Trophoblast cell (in vitro differentiated cells and primary cell): ENCODE measurements around the gene SPOCK2.
A peak's percentile ranks its signal among the peaks of the same experiment; 100 is the strongest.

Experiments used
- DNase-seq, 2 donors: peaks; one replicate each; pipeline ENCODE4 v3.0.0-alpha.2; 2016
- H2AFZ ChIP-seq: 2 replicates; pipeline ENCODE4 v1.6.1; 2013; ENCODE audit warnings: low read length, moderate library complexity, mild to moderate bottlenecking; ENCODE audit not compliant: insufficient read depth, poor library complexity
- H2AK5ac ChIP-seq: 2 replicates; pipeline ENCODE4 v1.6.1; 2013; ENCODE audit warnings: mild to moderate bottlenecking, low read length
- H2BK120ac ChIP-seq: 2 replicates; pipeline ENCODE4 v1.6.1; 2013; ENCODE audit warnings: low read length, mild to moderate bottlenecking, moderate library complexity; ENCODE audit not compliant: insufficient read depth, poor library complexity
- H2BK12ac ChIP-seq: 2 replicates; pipeline ENCODE4 v1.6.1; 2013; ENCODE audit warnings: mild to moderate bottlenecking, low read length, moderate library complexity
- H2BK5ac ChIP-seq: 2 replicates; pipeline ENCODE4 v1.6.1; 2013; ENCODE audit warnings: low read length, low read depth, moderate library complexity, mild to moderate bottlenecking; ENCODE audit not compliant: poor library complexity
- H3K14ac ChIP-seq: 2 replicates; pipeline ENCODE4 v1.6.1; 2013; ENCODE audit warnings: mild to moderate bottlenecking, low read length
- H3K18ac ChIP-seq: 2 replicates; pipeline ENCODE4 v1.6.1; 2013; ENCODE audit warnings: mild to moderate bottlenecking, low read length
- H3K23ac ChIP-seq: 2 replicates; pipeline ENCODE4 v1.6.1; 2013; ENCODE audit warnings: low read length
- H3K27ac ChIP-seq: 2 replicates; pipeline ENCODE4 v1.5.1; 2013; ENCODE audit warnings: low read depth, mild to moderate bottlenecking, inconsistent platforms, low read length, moderate library complexity
- H3K27me3 ChIP-seq: 2 replicates; pipeline ENCODE4 v1.6.1; 2013; ENCODE audit warnings: inconsistent platforms, mild to moderate bottlenecking, low read length, moderate library complexity; ENCODE audit not compliant: insufficient read depth
- H3K36me3 ChIP-seq, 2 experiments: 1 replicate in 1 of 2; 2 replicates in 1 of 2; pipeline ENCODE4 v1.6.1; 2013; ENCODE audit warnings: low read length in 2 of 2, mild to moderate bottlenecking in 2 of 2, moderate library complexity in 1 of 2; ENCODE audit not compliant: insufficient read depth in 2 of 2, control insufficient read depth in 1 of 2
- H3K4ac ChIP-seq: 2 replicates; pipeline ENCODE4 v1.6.1; 2013; ENCODE audit warnings: low read depth, mild to moderate bottlenecking, low read length, moderate library complexity
- H3K4me1 ChIP-seq, 2 experiments: 1 replicate in 1 of 2; 2 replicates in 1 of 2; pipeline ENCODE4 v1.6.1; 2013; ENCODE audit warnings: low read length in 2 of 2, mild to moderate bottlenecking in 2 of 2, moderate library complexity in 1 of 2; ENCODE audit not compliant: insufficient read depth in 2 of 2, control insufficient read depth in 1 of 2
- H3K4me2 ChIP-seq: 2 replicates; pipeline ENCODE4 v1.6.1; 2013; ENCODE audit warnings: inconsistent platforms, mild to moderate bottlenecking, low read length, moderate library complexity
- H3K4me3 ChIP-seq: 2 replicates; pipeline ENCODE4 v1.5.1; 2013; ENCODE audit warnings: mild to moderate bottlenecking, low read depth, low read length, inconsistent platforms
- H3K79me1 ChIP-seq: one replicate; pipeline ENCODE4 v1.6.1; 2013; ENCODE audit warnings: low read length
- H3K79me2 ChIP-seq: 2 replicates; pipeline ENCODE4 v1.6.1; 2013; ENCODE audit warnings: low read length, mild to moderate bottlenecking; ENCODE audit not compliant: control insufficient read depth, insufficient read depth, poor library complexity
- H3K9ac ChIP-seq: 2 replicates; pipeline ENCODE4 v1.6.1; 2013; ENCODE audit warnings: mild to moderate bottlenecking, low read length
- H3K9me3 ChIP-seq: 2 replicates; pipeline ENCODE4 v1.6.1; 2013; ENCODE audit warnings: low read depth, mild to moderate bottlenecking, control low read depth, inconsistent platforms, low read length; ENCODE audit not compliant: insufficient read depth
- H4K12ac ChIP-seq: 2 replicates; pipeline ENCODE4 v1.6.1; 2013; ENCODE audit warnings: low read depth, mild to moderate bottlenecking, low read length, moderate library complexity
- H4K8ac ChIP-seq: 2 replicates; pipeline ENCODE4 v1.6.1; 2013; ENCODE audit warnings: low read depth, mild to moderate bottlenecking, low read length, moderate library complexity
- H4K91ac ChIP-seq: one replicate; pipeline ENCODE4 v1.6.1; 2013; ENCODE audit warnings: low read depth, mild to moderate bottlenecking, low read length, moderate library complexity
- WGBS: extraction: QIAGEN DNeasy Blood & Tissue Kit; methylation state at CpG from one replicate; pipeline ENCODE4 v1.1.7; 2013; ENCODE audit warnings: missing lambda C conversion rate; ENCODE audit not compliant: insufficient read length, insufficient coverage; ENCODE audit errors: extremely low coverage; 5-methylcytosine and 5-hydroxymethylcytosine counted together

The SPOCK2 gene

DNA sequence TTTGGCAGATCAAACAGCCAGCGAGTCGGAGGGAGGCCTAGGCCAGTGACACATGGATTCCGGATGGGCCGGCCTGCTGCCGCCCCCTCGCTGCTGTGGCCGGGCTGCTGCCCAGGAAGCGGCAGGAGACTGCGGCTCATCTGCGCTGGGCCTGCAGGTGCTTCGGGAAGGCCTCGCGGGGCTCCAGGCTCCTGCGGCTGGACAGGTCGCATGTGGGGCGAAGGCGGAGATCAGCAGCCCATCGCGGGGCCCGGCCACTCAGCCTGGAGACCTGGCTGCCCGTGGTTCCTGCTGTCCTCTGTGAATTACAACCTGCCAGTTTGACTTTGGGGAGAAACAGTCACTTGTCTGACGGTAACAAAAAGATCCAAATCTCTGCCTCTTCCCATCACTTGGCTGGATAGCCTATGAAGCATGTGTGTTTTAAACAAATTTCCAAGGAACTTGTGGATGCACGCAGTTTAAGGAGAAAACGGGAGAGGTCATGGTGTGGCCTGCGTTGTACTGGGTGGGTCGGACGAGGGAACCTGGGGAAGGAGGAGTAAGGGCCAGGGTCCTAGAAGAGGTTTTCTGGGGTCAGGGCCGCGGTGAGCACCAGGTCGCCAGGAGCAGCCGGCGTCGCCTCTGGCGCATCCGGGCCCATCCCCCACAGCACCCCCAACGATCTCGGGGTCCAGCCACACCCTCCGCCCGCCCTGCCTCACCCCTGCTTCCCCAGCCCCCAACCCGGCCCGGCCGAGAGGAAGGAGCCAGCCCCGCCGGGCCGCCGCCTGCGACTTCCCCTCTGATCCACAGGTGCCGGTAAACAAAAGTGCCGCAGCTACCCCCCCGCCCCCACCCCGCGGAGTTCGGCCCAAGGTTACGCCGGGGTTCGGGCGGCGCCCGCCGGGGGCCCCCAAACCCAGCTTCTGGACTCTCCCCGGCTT lies 1.6 kb downstream of the SPOCK2 start:
- no CpG with 5 or more reads among the region's 61 CpGs for WGBS

DNA sequence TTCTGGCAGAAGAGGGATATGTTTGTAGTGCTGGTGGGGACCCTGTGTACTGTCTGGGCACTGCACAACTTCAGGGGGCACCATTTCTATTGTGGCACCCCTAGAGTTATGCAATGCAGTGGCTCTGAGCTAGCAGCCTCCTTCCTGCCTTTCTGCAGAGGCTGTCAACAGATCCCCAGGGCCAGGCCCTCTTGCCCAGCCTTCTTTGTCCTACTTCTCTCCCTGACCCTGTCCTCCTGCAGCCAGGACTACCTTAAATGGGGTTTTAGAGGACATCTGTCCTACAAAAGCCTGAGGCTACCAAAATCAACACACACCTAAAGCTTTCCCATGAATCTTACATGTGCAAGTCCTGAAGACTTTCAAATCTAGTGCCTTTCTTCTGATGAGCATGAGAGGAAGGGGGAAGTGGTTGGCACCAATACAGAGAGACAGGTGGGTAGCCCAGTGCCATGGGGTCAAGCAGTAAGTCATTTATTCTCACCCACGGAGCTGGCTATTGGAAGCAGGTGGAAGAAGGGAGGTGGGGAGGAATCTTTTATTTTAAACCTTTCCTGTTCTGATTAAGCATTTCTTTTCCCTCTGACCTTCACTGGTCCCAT lies 2.4 kb downstream of the SPOCK2 start:
- Histone ChIP-seq H3K27me3 (peaks cover 24% of the 10 kb centered on the region), H3K4me3 (no peak overlapping the region), H2AK5ac (no peak overlapping the region), H4K91ac (no peak overlapping the region), H2BK120ac (no peak overlapping the region), H3K4me2 (no peak overlapping the region), H3K79me1 (no peaks in the 10 kb centered on the region), H3K36me3 (no peaks in the 10 kb centered on the region), H3K9me3 (peaks cover 2% of the 10 kb centered on the region), H3K27ac (no peak overlapping the region), H4K12ac (no peak overlapping the region), H3K79me2 (no peaks in the 10 kb centered on the region), H4K8ac (no peak overlapping the region), H3K4me1 (peaks cover 9 to 16% of the 10 kb centered on the region in 2 experiments), H3K23ac (no peak overlapping the region), H3K9ac (no peak overlapping the region), H3K4ac (no peak overlapping the region), H2BK12ac (no peak overlapping the region), H3K14ac (no peak overlapping the region), H2BK5ac (no peak overlapping the region), H3K18ac (no peak overlapping the region), H2AFZ (no peak overlapping the region)
- DNase-seq = no peak
- no CpG with 5 or more reads among the region's 1 CpG for WGBS

More for the DNA sequence above, 1.6 kb downstream of the SPOCK2 start:
- peak overlapping the region; percentile 60 for H3K4me2 ChIP-seq
- H3K23ac ChIP-seq = no peak overlapping the region
- peaks cover 9 to 16% of the 10 kb centered on the region in 2 experiments for H3K4me1 ChIP-seq
- DNase-seq = no peak
- H2AK5ac ChIP-seq = no peak overlapping the region
- H4K91ac ChIP-seq = no peak overlapping the region
- no peak overlapping the region for H3K9ac ChIP-seq
- no peak overlapping the region for H3K14ac ChIP-seq
- peaks cover 2% of the 10 kb centered on the region for H3K9me3 ChIP-seq
- no peak overlapping the region for H4K8ac ChIP-seq
- no peaks in the 10 kb centered on the region for H3K36me3 ChIP-seq
- no peaks in the 10 kb centered on the region for H3K79me2 ChIP-seq
- no peak overlapping the region for H2AFZ ChIP-seq
- no peak overlapping the region for H3K4me3 ChIP-seq
- H2BK120ac ChIP-seq = no peak overlapping the region
- H4K12ac ChIP-seq = no peak overlapping the region
- H3K4ac ChIP-seq = no peak overlapping the region
- no peak overlapping the region for H2BK12ac ChIP-seq
- no peak overlapping the region for H3K27ac ChIP-seq
- peaks cover 24% of the 10 kb centered on the region for H3K27me3 ChIP-seq
- no peaks in the 10 kb centered on the region for H3K79me1 ChIP-seq
- H2BK5ac ChIP-seq = no peak overlapping the region
- no peak overlapping the region for H3K18ac ChIP-seq

DNA sequence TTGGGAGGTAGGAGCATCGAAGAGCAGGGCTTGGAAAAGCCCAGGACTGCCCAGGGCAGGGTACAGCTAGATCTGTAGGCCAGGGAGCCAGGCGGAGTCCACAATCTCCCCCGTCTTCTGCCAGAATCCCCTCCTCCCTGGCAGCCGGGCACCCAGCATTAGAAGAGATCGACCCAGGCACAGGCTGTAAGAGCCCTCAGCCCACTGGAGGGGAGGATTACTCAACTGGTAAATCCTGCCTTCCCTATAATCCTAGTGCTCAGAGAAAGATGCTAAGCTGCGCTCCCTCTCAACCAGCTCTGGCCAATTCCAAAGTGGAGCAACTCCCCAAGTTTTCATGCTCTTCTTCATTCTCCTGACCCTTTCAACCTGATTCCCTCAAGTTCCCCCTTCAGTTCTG lies 3.2 kb downstream of the SPOCK2 start:
- no peaks in the 10 kb centered on the region for H3K36me3 ChIP-seq
- no peak overlapping the region for H2AK5ac ChIP-seq
- no peak overlapping the region for H2BK12ac ChIP-seq
- no peak overlapping the region for H3K4me2 ChIP-seq
- no peak overlapping the region for H2BK5ac ChIP-seq
- H4K91ac ChIP-seq = no peak overlapping the region
- H3K79me1 ChIP-seq = no peaks in the 10 kb centered on the region
- H3K18ac ChIP-seq = no peak overlapping the region
- no peak overlapping the region for H4K12ac ChIP-seq
- H3K4me3 ChIP-seq = no peak overlapping the region
- peaks cover 24% of the 10 kb centered on the region for H3K27me3 ChIP-seq
- H2BK120ac ChIP-seq = no peak overlapping the region
- H4K8ac ChIP-seq = no peak overlapping the region
- no CpG with 5 or more reads among the region's 6 CpGs for WGBS
- no peak overlapping the region for H3K14ac ChIP-seq
- DNase-seq = no peak
- H2AFZ ChIP-seq = no peak overlapping the region
- peaks cover 11 to 18% of the 10 kb centered on the region in 2 experiments for H3K4me1 ChIP-seq
- peaks cover 2% of the 10 kb centered on the region for H3K9me3 ChIP-seq
- H3K23ac ChIP-seq = no peak overlapping the region
- no peak overlapping the region for H3K27ac ChIP-seq
- no peak overlapping the region for H3K4ac ChIP-seq
- H3K9ac ChIP-seq = no peak overlapping the region
- no peaks in the 10 kb centered on the region for H3K79me2 ChIP-seq

DNA sequence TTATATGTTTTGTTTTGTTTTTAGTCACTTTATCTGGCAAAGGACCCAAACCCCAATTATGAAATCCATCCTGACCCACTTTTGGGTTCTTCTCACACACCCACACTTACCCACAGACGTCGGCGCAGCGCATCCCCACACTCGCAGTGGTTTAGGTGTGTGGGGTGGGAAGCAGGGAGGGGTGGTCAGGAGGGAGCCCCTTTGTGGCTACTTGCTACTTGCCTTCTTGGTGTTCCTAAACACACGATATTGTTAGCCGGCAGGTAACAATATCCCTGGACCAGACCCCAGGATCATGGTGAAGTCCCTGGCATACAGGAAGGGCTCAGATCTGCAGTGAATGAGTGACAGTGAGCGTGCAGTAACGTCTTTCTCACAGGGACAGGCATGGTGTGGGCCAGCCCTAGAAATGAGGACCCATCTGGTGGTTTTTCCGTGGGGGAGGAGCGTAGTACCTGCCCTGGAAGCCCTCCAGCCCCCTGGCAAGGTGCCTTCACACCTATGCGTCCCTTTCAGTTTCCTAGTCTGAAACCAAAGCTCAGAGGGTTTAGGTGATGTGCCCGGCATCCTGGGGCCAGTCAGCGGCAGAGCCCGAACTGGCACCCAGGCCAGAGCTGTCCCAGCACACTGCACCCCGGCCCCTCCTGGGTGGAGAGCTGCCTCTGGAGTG lies 4.4 kb downstream of the SPOCK2 start:
- Histone ChIP-seq H3K36me3 (no peaks in the 10 kb centered on the region), H3K27ac (no peak overlapping the region), H2BK120ac (no peak overlapping the region), H4K12ac (no peak overlapping the region), H3K4me2 (no peak overlapping the region), H3K18ac (no peak overlapping the region), H2BK12ac (no peak overlapping the region), H2AFZ (no peak overlapping the region), H2AK5ac (no peak overlapping the region), H3K27me3 (peaks cover 24% of the 10 kb centered on the region), H4K8ac (no peak overlapping the region), H3K4ac (no peak overlapping the region), H3K23ac (no peak overlapping the region), H2BK5ac (no peak overlapping the region), H3K79me2 (no peaks in the 10 kb centered on the region), H3K4me1 (peaks cover 13 to 18% of the 10 kb centered on the region in 2 experiments), H3K79me1 (no peaks in the 10 kb centered on the region), H3K9ac (no peak overlapping the region), H4K91ac (no peak overlapping the region), H3K4me3 (no peak overlapping the region), H3K14ac (no peak overlapping the region), H3K9me3 (peaks cover 2% of the 10 kb centered on the region)
- no peak for DNase-seq
- WGBS = no CpG with 5 or more reads among the region's 16 CpGs
